Stimulated activated naive CD8-positive, alpha-beta T cell treated with anti-CD3 and anti-CD28 coated beads, Interleukin-15, Interleukin-2, amounts not matched to agents 100 ng/mL and 50 ng/mL, for 24 hours (primary cell): ENCODE results near the gene NT5M.

Experiments
- H3K27ac Mint-ChIP-seq: one replicate; pipeline ENCODE4 v1.8.0; 2021; ENCODE audit warnings: mild to moderate bottlenecking, mixed read lengths
- H3K27me3 Mint-ChIP-seq: one replicate; pipeline ENCODE4 v1.8.0; 2021; ENCODE audit warnings: mixed read lengths
- H3K36me3 Mint-ChIP-seq: one replicate; pipeline ENCODE4 v1.8.0; 2021; ENCODE audit warnings: low read depth, mixed read lengths
- H3K4me1 Mint-ChIP-seq: one replicate; pipeline ENCODE4 v1.8.0; 2021; ENCODE audit warnings: low read depth, mixed read lengths
- H3K4me3 Mint-ChIP-seq: one replicate; pipeline ENCODE4 v1.8.0; 2021; ENCODE audit warnings: mild to moderate bottlenecking, mixed read lengths
- H3K9me3 Mint-ChIP-seq: one replicate; pipeline ENCODE4 v1.8.0; 2021; ENCODE audit warnings: mixed read lengths

NT5M gene

GRCh38 chr17:17344507-17345293 lies 41.5 kb downstream of the NT5M start:
- Mint-ChIP-seq H3K4me3 (no peak overlapping the region), H3K27me3 (no peaks in the 10 kb centered on the region), H3K9me3 (no peaks in the 10 kb centered on the region), H3K36me3 (no peaks in the 10 kb centered on the region), H3K27ac (no peak overlapping the region), H3K4me1 (no peaks in the 10 kb centered on the region)

DNA sequence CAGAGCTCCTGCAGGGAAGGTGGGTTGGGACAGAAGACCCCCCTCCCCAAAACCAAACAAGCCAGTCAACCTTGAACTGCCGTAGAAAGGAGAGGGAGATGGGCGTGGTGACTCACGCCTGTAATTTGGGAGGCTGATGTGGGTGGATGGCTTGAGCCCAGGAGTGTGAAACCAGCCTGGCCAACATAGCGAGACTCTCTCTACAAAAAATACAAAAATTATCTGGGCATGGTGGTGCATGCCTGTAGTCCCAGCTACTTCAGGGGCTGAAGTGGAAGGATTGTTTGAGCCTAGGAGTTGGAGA lies 42.1 kb downstream of the NT5M start:
- Mint-ChIP-seq H3K36me3 (no peaks in the 10 kb centered on the region), H3K9me3 (no peaks in the 10 kb centered on the region), H3K27me3 (no peaks in the 10 kb centered on the region), H3K4me1 (no peaks in the 10 kb centered on the region), H3K27ac (no peak overlapping the region), H3K4me3 (no peak overlapping the region)

- no peaks in the 10 kb centered on the region for H3K9me3 Mint-ChIP-seq
- H3K4me3 Mint-ChIP-seq: no peak overlapping the region
- no peak overlapping the region for H3K27ac Mint-ChIP-seq
- no peaks in the 10 kb centered on the region for H3K36me3 Mint-ChIP-seq
- H3K27me3 Mint-ChIP-seq: no peaks in the 10 kb centered on the region
- H3K4me1 Mint-ChIP-seq: no peaks in the 10 kb centered on the region
Observed at GRCh38 chr17:17345686-17346427, 42.7 kb downstream of the NT5M start.

GRCh38 chr17:17346428-17347233 lies 43.5 kb downstream of the NT5M start:
- H3K27me3 Mint-ChIP-seq: no peaks in the 10 kb centered on the region
- H3K4me1 Mint-ChIP-seq: no peaks in the 10 kb centered on the region
- H3K9me3 Mint-ChIP-seq: no peaks in the 10 kb centered on the region
- no peaks in the 10 kb centered on the region for H3K36me3 Mint-ChIP-seq
- no peak overlapping the region for H3K4me3 Mint-ChIP-seq
- H3K27ac Mint-ChIP-seq: no peak overlapping the region

- Mint-ChIP-seq H3K4me3 (no peak overlapping the region), H3K27me3 (no peaks in the 10 kb centered on the region), H3K36me3 (no peaks in the 10 kb centered on the region), H3K27ac (no peak overlapping the region), H3K4me1 (no peaks in the 10 kb centered on the region), H3K9me3 (no peaks in the 10 kb centered on the region)
Observed at GRCh38 chr17:17347234-17347955, 44.2 kb downstream of the NT5M start.

DNA sequence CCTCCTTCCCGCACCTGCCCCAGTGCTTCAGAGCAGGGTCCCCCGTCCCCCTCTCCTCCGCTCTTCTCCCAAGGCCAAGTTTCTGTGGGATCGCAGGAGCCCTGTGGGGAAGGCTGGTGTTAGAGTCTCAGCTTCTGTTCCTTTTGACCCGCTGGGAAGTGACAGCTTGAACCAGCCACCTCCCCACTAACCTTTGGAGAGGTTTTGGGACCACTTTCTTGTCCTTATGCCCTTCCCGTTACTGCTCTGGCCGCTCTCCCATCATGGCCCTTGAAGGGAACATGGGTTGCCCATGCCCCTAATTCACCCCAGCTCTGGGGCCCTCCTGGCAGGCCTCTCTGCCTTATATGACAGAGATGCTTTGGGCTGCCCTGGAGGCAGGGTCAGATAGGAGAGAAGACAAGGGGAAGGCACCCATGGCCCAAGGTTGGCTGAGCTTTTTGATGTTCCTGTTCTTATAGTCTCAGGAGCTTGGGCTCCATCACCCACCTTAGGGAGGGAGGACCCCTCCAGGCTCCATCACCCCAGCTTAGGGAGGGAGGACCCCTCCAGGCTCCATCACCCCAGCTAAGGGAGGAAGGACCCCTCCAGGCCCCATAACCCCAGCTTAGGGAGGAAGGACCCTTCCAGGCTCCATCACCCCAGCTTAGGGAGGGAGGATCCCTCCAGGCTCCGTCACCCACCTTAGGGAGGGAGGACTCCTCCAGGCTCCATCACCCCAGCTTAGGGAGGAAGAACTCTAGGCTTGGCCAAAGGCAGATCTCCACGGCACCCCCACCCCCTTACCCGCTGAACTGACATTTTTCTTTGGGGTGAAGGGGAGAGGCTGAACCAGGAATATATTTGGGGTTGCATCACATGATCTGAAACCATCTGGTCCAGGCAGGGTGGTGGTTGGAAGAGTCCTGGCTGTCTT lies 45.0 kb downstream of the NT5M start:
- no peaks in the 10 kb centered on the region for H3K27me3 Mint-ChIP-seq
- no peaks in the 10 kb centered on the region for H3K9me3 Mint-ChIP-seq
- no peaks in the 10 kb centered on the region for H3K36me3 Mint-ChIP-seq
- H3K4me3 Mint-ChIP-seq: no peak overlapping the region
- no peaks in the 10 kb centered on the region for H3K4me1 Mint-ChIP-seq
- no peak overlapping the region for H3K27ac Mint-ChIP-seq

DNA sequence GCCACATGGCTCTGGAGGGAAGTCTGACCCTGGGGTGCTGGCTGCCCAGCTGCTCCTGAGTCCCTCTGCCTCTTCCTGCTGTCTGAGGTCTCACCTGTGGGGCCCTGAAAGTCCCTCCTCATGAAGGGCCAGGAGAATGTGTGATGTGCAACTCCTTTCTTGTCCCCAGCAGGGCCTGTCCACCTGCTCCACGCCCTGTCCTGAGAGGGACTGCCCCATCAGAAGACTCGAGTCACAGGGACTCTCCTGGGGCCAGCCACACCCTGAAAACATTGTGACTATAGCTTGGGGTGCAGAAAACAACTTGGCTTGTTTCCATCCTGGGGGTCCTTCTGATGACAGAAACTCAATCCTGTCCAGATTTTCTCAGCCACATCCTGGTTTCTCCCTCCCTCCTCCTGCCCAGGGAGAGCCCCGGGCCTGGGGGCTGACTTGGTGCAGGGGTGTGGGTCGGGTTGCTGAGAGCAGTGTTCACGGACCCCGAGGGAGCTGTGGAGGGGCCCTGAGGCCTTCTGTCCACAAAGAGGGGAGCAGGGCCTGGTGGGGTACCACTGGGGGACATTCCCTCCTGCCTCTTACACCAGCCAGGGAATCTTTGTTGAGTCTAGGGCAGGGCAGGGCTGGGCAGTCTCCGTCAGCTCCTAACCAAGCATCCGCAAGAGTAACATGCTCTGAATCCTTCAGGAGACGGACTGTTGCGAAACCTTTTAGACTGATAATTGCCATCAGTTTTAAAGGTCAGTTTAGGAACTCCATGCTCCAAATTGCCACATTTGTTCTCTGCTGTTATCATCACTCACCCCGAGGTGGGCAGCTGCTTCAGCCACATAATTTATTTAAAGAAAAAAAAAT lies 45.9 kb downstream of the NT5M start:
- Mint-ChIP-seq H3K27me3 (no peaks in the 10 kb centered on the region), H3K4me3 (no peak overlapping the region), H3K27ac (no peak overlapping the region), H3K9me3 (no peaks in the 10 kb centered on the region), H3K4me1 (no peaks in the 10 kb centered on the region), H3K36me3 (no peaks in the 10 kb centered on the region)

GRCh38 chr17:17349724-17350106 lies 46.5 kb downstream of the NT5M start:
- H3K9me3 Mint-ChIP-seq: no peaks in the 10 kb centered on the region
- no peaks in the 10 kb centered on the region for H3K27me3 Mint-ChIP-seq
- H3K27ac Mint-ChIP-seq: no peak overlapping the region
- no peaks in the 10 kb centered on the region for H3K36me3 Mint-ChIP-seq
- no peaks in the 10 kb centered on the region for H3K4me1 Mint-ChIP-seq
- H3K4me3 Mint-ChIP-seq: no peak overlapping the region

DNA sequence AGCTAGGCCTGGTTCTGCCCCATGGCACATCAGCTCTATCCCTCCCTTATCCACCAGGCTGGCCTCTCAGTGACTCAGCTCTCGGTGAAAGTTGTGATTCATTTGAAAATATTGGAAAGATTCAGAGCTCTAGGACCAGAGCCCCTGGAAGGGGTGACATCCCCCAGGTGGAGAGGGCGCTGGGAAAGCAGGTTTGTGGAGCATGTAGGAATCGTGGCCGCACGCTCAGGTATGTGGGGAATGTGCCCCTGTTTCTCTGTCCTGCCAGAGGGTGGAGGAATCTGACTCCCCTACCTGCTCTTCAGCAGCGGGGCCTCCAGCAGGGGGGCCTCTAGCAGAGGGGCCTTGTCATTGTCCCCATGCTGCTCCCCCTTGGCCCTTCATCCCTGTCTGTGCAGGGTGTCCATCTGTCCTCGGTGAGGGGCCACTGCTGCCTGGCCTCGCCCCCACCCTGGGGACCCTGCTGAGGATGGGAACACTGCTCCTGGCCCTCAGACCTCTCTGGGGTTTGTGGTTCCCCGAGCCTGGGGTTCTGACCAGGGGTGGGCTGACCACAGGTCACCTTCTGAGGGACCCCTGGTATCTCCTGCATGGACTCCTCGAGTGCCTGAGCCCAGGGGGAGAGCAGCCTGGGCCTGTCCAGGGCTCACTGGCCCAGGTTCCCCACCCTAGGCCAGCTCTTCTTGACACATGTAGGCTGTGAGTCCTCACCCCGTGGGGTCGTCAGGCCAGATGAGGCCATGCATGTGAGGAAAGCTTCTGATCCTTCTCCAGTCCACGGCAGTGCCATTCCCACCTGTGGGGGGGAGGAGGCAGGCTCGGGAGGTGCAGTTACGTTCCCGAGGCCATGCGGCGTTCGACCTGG lies 47.5 kb downstream of the NT5M start:
- Mint-ChIP-seq H3K27ac (no peak overlapping the region), H3K4me1 (no peaks in the 10 kb centered on the region), H3K9me3 (no peaks in the 10 kb centered on the region), H3K27me3 (no peaks in the 10 kb centered on the region), H3K36me3 (no peaks in the 10 kb centered on the region), H3K4me3 (no peak overlapping the region)

GRCh38 chr17:17351356-17351891 lies 48.3 kb downstream of the NT5M start:
- Mint-ChIP-seq H3K9me3 (no peaks in the 10 kb centered on the region), H3K27me3 (no peaks in the 10 kb centered on the region), H3K27ac (no peak overlapping the region), H3K4me1 (peaks cover 4% of the 10 kb centered on the region), H3K36me3 (no peaks in the 10 kb centered on the region), H3K4me3 (no peak overlapping the region)

DNA sequence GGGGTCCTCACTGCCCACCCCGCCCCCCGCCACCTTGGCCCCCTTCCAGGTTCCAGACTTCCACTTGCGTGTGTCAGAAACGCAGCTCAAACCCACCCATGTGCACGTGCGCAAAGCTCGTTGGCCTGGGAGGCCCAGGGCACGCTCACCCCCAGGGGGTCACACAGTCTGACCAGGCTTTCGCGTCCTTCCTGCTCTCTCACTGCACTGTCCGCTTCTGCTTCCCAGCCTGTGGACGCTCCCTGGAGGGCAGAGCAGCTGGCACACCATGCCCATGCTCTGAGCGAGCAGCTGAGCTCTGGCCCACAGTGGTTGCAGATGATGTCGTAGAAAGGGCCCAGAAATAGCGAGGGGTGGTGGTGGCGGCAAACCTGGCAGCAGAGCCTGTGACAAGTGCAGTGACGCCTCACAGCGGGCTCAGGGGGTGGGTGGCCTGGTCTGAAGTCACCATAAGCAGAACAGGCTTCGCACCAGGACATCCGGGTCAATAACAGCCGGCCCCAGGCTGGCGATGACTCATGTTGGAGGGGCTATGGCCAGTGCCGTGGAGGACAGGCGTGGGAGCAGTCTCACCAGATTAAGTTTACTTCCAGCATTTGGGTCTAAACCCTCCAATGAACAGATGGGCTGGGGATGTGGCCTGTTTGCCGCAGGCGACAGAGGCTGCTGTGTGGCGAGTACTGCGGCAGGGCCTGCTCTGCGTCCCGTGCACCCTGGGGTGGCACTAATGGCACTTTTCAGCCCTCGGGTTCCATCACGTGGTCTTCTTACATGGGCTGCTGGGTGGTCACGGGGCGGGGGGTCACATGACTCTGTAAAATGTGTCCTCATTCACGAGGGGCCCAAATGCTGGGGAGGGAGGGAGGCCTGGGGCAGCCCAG lies 49.0 kb downstream of the NT5M start:
- Mint-ChIP-seq H3K9me3 (no peaks in the 10 kb centered on the region), H3K4me1 (peaks cover 4% of the 10 kb centered on the region), H3K4me3 (no peak overlapping the region), H3K36me3 (no peaks in the 10 kb centered on the region), H3K27ac (no peak overlapping the region), H3K27me3 (no peaks in the 10 kb centered on the region)
